ENCODE data around the gene SCMH1. TPM values are rescaled to one million over a fixed set of nuclear protein-coding genes. Genes with fewer than 3 reads are reported as not detected.

Gene SCMH1
- total and polyA plus RNA-seq, 2 experiments from 2014 or later, result 126 to 147 TPM

GRCh38 chr1:41110736-41111135 is 131.4 kb downstream of the SCMH1 start:
- DNase-seq (ENCODE audit: low read depth in 1 of 2, low spot score in 1 of 2), result no peak
- Histone ChIP-seq H3K4me3 (no peak overlapping the region), H3K36me3 (peaks cover 73% of the 10 kb centered on the region), H3K9me3 (ENCODE audit: low read depth) (no peaks in the 10 kb centered on the region), H3K27me3 (no peaks in the 10 kb centered on the region), H3K4me1 (ENCODE audit: low read depth) (no peaks in the 10 kb centered on the region), H3K27ac (no peak overlapping the region)
- TF ChIP-seq CTCF (IDR thresholded peaks at IDR 0.05; ENCODE audit: low read depth, low read length), result no peak

- TF ChIP-seq CTCF (IDR thresholded peaks at IDR 0.05; ENCODE audit: low read depth, low read length), result no peak
- no peaks in the 10 kb centered on the region for H3K4me1 ChIP-seq (ENCODE audit: low read depth)
- H3K27me3 ChIP-seq, result no peaks in the 10 kb centered on the region
- peaks cover 71% of the 10 kb centered on the region for H3K36me3 ChIP-seq
- H3K9me3 ChIP-seq (ENCODE audit: low read depth), result no peaks in the 10 kb centered on the region
- DNase-seq (ENCODE audit: low read depth in 1 of 2, low spot score in 1 of 2), result no peak
- peak overlapping the region; percentile 45 for H3K27ac ChIP-seq
- no peak overlapping the region for H3K4me3 ChIP-seq
Observed at GRCh38 chr1:41110286-41110685, 131.8 kb downstream of the SCMH1 start.

GRCh38 chr1:41109310-41110197 is 132.6 kb downstream of the SCMH1 start:
- no peak for TF ChIP-seq CTCF (IDR thresholded peaks at IDR 0.05; ENCODE audit: low read depth, low read length)
- H3K4me3 ChIP-seq, result no peak overlapping the region
- H3K27me3 ChIP-seq, result no peaks in the 10 kb centered on the region
- no peaks in the 10 kb centered on the region for H3K9me3 ChIP-seq (ENCODE audit: low read depth)
- H3K4me1 ChIP-seq (ENCODE audit: low read depth), result no peaks in the 10 kb centered on the region
- peak overlapping the region; percentile 45 for H3K27ac ChIP-seq
- peak in 1 of 2 donors; percentile 98 for DNase-seq (ENCODE audit: low read depth in 1 of 2, low spot score in 1 of 2)
- H3K36me3 ChIP-seq, result peaks cover 64% of the 10 kb centered on the region

- peak in 1 of 2 donors; percentile 66 for DNase-seq (ENCODE audit: low read depth in 1 of 2, low spot score in 1 of 2)
- Histone ChIP-seq H3K9me3 (ENCODE audit: low read depth) (no peaks in the 10 kb centered on the region), H3K27ac (peak overlapping the region; percentile 45), H3K4me3 (no peak overlapping the region), H3K4me1 (ENCODE audit: low read depth) (no peaks in the 10 kb centered on the region), H3K36me3 (peaks cover 59% of the 10 kb centered on the region), H3K27me3 (no peaks in the 10 kb centered on the region)
- TF ChIP-seq CTCF (IDR thresholded peaks at IDR 0.05; ENCODE audit: low read depth, low read length), result no peak
Observed at GRCh38 chr1:41108696-41109275, 133.3 kb downstream of the SCMH1 start.

GRCh38 chr1:41103766-41104165 is 138.3 kb downstream of the SCMH1 start:
- no peak for DNase-seq (ENCODE audit: low read depth in 1 of 2, low spot score in 1 of 2)
- H3K4me3 ChIP-seq, result no peak overlapping the region
- peak overlapping the region; percentile 1 for H3K27ac ChIP-seq
- no peaks in the 10 kb centered on the region for H3K4me1 ChIP-seq (ENCODE audit: low read depth)
- no peaks in the 10 kb centered on the region for H3K27me3 ChIP-seq
- no peaks in the 10 kb centered on the region for H3K9me3 ChIP-seq (ENCODE audit: low read depth)
- TF ChIP-seq CTCF (IDR thresholded peaks at IDR 0.05; ENCODE audit: low read depth, low read length), result no peak
- H3K36me3 ChIP-seq, result peaks cover 22% of the 10 kb centered on the region
